ENCODE measurements around the gene HPD.
A peak's percentile ranks its signal among the peaks of the same experiment; 100 is the strongest.

Gene HPD

DNA sequence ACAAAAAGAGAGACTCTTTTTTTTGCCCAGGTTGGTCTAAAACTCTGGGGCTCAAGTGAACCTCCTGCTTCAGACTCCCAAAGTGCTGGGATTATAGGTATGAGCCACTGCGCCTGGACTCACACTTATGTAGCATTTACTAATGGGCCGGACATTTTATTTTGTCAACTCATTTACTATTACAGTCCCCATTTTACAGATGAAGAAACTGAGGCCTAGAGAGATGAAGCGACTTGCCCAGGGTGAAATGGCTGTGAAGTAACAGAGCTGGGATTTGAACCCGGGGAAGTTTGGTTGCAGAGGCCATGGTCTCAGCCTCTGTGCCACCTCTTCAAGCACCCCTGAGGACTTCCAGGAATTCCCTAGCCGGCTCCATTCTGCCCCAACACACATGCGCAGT is 9.4 kb downstream of the HPD start:
- DNase-seq (no peak), ATAC-seq (no peak)
- H3K36me3 Mint-ChIP-seq (ENCODE audit: low read depth) = no peaks in the 10 kb centered on the region
- H3K4me3 Mint-ChIP-seq = no peak overlapping the region
- no peaks in the 10 kb centered on the region for H3K27me3 Mint-ChIP-seq
- no peaks in the 10 kb centered on the region for H3K9me3 Mint-ChIP-seq
- no peak overlapping the region for H3K27ac Mint-ChIP-seq
- no peaks in the 10 kb centered on the region for H3K4me1 Mint-ChIP-seq

DNA sequence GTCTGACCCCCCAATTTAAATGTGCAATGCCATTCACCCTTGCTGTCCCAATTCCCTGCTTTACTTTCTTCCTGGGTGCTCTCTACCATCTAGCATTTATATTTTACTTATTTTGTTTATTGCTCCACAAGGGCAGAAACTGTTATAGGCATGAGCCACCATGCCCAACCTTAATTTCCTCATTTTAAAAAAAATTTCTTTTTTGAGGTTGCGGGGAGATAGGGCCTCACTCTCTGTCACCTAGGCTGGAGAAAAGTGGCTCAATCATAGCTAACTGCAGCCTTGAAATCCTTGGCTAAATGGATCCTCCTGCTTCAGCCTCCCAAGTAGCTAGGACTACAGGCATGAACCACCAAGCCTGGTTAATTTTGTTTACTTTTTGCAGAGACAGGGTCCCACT is 13.0 kb downstream of the HPD start:
- no peaks in the 10 kb centered on the region for H3K27me3 Mint-ChIP-seq
- H3K36me3 Mint-ChIP-seq (ENCODE audit: low read depth) = no peaks in the 10 kb centered on the region
- ATAC-seq (no peak), DNase-seq (no peak)
- H3K4me3 Mint-ChIP-seq = no peak overlapping the region
- H3K27ac Mint-ChIP-seq = no peak overlapping the region
- no peaks in the 10 kb centered on the region for H3K4me1 Mint-ChIP-seq
- H3K9me3 Mint-ChIP-seq = no peaks in the 10 kb centered on the region

DNA sequence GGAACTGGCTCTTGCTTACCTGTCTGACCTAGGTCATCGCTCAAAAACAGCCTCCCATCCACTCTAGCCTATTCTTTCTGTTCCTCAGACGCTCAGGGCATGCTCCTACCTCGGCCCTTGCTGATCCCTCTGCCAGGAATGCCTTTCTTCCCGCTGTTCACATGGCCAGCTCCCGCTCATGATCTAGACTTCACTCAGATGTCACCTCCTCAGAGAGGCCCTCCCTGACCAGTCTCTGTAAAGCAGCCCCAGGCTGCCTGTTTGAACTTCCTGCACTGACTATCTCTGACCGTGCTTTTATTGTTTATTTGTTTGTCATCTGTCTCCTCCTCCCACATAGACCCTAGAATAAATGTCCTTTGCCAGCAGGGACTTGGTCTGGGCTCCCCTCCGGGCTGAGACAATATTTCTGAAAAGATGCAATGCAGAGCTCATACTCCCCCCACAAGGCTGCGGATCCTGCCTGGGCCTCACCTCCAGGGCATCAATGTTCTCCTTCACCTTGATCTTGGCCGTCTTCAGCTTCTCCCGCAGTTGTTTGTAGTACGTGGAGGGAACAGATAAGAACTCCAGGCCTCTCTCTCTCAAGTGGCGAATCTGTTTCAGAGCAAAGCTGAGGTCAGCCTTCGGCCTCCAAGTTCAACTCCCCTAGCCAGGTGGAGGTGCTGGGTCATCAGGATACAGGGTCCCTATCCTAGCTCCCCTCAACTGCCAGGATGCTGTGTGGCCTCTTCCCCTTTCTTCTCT is 15.2 kb downstream of the HPD start:
- no peak overlapping the region for H3K4me3 Mint-ChIP-seq
- ATAC-seq = no peak
- no peak for DNase-seq
- no peak overlapping the region for H3K27ac Mint-ChIP-seq
- no peaks in the 10 kb centered on the region for H3K36me3 Mint-ChIP-seq (ENCODE audit: low read depth)
- no peaks in the 10 kb centered on the region for H3K9me3 Mint-ChIP-seq
- H3K27me3 Mint-ChIP-seq = no peaks in the 10 kb centered on the region
- H3K4me1 Mint-ChIP-seq = peaks cover 17% of the 10 kb centered on the region

DNA sequence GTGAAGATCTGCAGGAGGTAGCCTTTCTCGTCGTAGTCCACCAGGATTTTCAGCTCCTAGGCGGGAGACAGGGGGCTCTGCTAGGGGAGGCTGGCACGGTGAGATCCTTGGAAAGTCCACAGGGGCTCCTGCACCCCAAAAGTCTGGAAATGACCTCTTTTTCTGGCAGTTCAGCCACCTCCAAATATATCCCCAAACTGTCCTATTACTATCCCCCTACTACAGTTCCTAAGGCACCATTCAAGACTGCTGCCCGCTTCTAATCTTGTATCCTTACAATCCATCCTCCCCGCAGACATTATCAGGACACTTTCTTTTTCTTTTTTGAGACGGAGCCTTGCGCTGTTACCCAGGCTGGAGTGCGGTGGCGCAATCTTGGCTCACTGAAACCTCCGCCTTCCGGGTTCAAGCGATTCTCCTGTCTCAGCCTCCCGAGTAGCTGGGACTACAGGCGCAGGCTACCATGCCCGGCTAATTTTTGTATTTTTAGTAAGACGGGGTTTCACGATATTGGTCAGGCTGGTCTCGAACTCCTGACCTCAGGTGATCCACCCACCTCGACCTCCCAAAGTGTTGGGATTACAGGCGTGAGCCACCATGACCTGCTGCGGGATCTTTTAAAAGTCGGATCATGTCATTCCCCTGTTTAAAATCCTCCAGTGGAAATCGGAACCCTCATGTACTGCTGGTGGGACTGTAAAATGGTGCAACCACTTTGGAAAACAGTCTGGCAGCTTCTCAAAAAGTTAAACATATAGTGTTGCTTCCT is 18.5 kb downstream of the HPD start:
- H3K36me3 Mint-ChIP-seq (ENCODE audit: low read depth) = no peaks in the 10 kb centered on the region
- peaks cover 17% of the 10 kb centered on the region for H3K4me1 Mint-ChIP-seq
- DNase-seq (no peak), ATAC-seq (no peak)
- peak overlapping the region; percentile 98 for H3K4me3 Mint-ChIP-seq
- H3K9me3 Mint-ChIP-seq = no peaks in the 10 kb centered on the region
- no peaks in the 10 kb centered on the region for H3K27me3 Mint-ChIP-seq
- peak overlapping the region; percentile 92 for H3K27ac Mint-ChIP-seq

DNA sequence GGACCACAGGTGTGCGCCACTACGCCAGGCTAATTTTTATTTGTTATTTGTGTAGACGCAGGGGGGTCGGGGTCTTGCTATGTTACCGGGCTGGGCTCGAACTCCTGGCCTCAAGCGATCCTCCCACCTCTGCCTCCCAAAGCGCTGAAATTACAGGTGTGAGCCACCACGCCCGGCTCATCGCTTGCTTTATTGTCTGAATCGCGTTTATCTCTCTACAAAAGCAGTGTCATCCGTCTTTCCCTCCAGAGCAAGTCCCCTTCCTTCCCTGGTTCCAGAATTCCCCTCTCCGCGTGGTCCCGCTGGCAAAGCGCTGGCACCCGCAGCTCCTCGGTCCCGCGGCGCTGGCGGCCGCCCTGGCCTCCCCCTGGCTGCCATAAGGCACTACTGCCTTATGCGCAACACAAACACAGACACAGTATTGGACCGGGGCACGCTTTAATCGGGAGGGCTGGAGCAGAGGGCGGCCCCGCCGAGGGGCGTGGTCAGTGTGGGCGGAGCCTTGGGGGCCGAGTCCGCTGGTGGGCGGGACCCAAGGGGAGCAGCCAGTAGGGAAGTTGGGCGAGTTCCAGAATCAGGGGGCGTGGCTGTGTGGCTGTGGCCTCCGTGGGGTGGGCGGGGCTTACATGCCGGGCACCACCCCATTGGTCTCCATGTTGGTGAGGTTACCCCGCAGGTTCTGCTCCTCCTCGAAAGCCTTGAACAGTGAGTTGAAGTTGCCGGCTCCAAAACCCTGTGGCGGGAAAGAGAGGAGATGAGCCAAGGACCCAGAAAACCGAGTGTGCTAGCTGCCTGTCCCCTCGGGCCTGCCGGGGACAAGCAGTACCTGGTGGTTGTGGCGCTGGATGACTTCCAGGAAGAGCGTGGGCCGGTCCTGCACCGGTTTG is 19.3 kb downstream of the HPD start:
- no peaks in the 10 kb centered on the region for H3K36me3 Mint-ChIP-seq (ENCODE audit: low read depth)
- H3K9me3 Mint-ChIP-seq = no peaks in the 10 kb centered on the region
- DNase-seq (peak; percentile 100), ATAC-seq (peak; percentile 98)
- peak overlapping the region; percentile 98 for H3K4me3 Mint-ChIP-seq
- H3K4me1 Mint-ChIP-seq = peaks cover 17% of the 10 kb centered on the region
- H3K27me3 Mint-ChIP-seq = no peaks in the 10 kb centered on the region
- peak overlapping the region; percentile 92 for H3K27ac Mint-ChIP-seq

DNA sequence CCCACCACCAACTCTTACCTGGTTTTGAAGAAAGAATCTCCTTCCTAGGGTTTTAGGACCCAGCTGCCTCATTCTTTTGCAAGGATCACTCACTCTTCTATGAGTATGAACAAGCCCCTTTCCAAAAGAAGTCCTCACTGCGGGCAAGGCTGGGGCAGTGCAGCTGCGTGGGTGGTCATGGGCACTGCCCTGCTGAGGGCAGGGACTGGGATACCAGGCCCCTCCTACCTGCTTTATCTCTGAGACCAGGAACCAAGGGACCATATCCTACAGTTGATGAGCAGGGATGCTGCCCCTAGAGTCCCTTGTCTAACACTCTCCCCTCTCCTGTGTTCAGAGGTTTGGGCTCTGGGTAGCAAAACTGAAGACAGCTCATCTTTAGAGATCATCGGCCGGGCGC is 20.5 kb downstream of the HPD start:
- H3K4me3 Mint-ChIP-seq = no peak overlapping the region

DNA sequence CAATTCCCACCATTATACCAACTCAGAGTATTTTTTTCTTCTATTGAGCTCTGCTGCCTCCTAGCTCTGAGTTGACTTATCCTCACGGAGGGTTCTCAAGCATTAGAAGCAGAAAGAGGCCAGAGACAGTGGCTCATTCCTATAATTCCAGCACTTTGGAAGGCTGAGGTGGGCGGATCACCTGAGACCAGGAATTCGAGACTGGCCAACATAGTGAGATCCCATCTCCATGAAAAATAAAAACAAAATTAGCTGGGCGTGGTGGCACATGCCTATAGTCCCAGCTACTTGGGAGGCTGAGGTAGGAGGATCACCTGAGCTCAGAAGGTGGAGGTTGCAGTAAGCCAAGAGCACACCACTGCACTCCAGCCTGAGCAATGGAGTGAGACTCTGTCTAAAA is 21.0 kb downstream of the HPD start:
- Mint-ChIP-seq H3K9me3 (no peaks in the 10 kb centered on the region), H3K36me3 (ENCODE audit: low read depth) (no peaks in the 10 kb centered on the region), H3K4me1 (peaks cover 20% of the 10 kb centered on the region), H3K27me3 (no peaks in the 10 kb centered on the region), H3K4me3 (no peak overlapping the region), H3K27ac (no peak overlapping the region)
- ATAC-seq (no peak), DNase-seq (no peak)

More for the DNA sequence above, 20.5 kb downstream of the HPD start:
- Mint-ChIP-seq H3K36me3 (ENCODE audit: low read depth) (no peaks in the 10 kb centered on the region), H3K4me1 (peaks cover 17% of the 10 kb centered on the region), H3K27me3 (no peaks in the 10 kb centered on the region), H3K9me3 (no peaks in the 10 kb centered on the region), H3K27ac (no peak overlapping the region)
- no peak for ATAC-seq
- no peak for DNase-seq

DNA sequence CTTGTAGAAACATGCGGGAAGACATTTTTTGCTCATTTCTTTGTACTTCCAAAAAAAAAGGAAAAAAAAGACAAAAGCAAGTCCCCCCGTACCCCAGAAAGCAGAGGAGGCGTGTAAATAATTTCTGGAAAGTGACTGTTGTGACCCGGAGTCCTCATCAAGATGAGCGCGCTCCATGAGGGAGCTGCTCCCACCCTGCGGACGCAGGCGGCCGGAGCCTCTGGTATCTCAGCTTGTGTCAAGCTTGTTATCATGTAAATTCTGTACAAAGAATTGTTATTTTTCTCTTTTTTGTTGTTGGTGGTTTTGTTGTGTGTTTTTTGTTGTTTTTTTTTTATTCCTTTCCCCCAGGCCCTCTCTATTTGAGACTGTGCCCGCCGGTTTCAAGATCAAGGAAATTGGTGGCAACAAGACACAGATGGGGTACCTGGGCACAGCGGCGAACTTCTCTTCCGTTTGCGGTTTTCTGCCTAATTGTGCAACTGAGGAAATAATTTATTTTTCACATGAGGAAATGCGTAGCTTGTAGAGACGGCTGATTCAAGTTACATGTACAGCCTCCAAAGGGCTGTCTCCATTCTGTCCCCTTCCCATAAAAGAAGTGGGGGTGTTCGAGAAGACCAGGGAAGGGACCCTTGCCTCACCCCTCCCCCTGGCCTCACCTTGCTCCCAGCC is 27.0 kb downstream of the HPD start:
- H3K27me3 Mint-ChIP-seq = no peaks in the 10 kb centered on the region
- DNase-seq (no peak), ATAC-seq (no peak)
- H3K4me3 Mint-ChIP-seq = no peak overlapping the region
- peaks cover 4% of the 10 kb centered on the region for H3K4me1 Mint-ChIP-seq
- peaks cover 20% of the 10 kb centered on the region for H3K36me3 Mint-ChIP-seq (ENCODE audit: low read depth)
- H3K27ac Mint-ChIP-seq = peak overlapping the region; percentile 27
- no peaks in the 10 kb centered on the region for H3K9me3 Mint-ChIP-seq

DNA sequence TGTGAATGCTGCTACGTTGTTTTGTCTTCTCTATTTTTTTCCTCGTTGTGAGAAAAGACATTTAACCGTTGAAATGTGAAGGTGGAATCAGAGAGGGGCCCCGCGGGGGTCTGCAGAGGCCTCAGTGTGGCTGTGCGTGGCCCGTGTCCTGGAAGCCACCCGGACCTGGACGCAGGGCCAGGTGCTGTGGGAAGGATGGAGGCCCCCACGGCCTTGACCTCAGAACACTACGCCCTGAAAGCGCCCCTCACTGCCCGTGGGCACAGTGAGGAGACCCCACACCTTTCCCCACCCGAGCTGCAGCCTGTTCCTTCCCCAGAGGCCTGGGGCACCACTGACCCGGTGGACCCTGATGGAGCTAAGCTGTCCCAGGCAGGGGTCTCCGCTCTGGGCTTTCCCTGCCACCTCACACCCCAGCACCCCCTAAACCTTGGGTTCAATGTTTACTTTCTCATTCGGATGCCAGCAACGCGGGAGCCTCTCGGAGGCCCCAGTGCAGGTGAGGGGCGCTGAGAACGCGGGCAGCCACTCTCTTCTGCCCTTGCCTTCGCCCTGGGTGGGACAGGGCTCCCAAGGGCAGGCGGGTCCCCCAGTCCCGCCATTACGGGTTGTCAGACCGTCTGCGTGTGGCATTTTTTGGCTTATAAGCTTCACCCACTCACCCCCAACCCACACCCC is 27.9 kb downstream of the HPD start:
- no peak for DNase-seq
- Mint-ChIP-seq H3K27ac (no peak overlapping the region), H3K36me3 (ENCODE audit: low read depth) (peaks cover 26% of the 10 kb centered on the region), H3K9me3 (no peaks in the 10 kb centered on the region), H3K4me3 (no peak overlapping the region), H3K4me1 (peaks cover 6% of the 10 kb centered on the region), H3K27me3 (no peaks in the 10 kb centered on the region)
- no peak for ATAC-seq

DNA sequence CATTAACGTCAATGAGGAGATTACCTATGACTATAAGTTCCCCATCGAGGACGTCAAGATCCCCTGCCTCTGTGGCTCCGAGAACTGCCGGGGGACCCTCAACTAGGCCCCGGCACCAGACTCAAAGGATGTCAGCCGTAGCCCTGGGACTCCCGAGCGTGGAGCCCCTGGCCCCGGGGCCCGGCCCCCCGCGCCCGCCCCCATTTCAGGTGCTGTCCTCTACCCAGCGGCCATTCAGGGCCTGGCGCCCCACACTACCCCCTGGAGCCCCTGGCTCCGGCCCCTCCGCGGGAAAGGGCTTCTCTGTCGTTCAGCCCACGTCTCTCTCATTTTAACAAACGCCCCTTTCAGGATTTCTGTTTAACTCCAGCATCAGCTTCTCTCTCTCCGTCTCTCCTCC is 28.5 kb downstream of the HPD start:
- ATAC-seq = no peak
- Mint-ChIP-seq H3K27ac (no peak overlapping the region), H3K27me3 (no peaks in the 10 kb centered on the region), H3K4me3 (no peak overlapping the region), H3K9me3 (no peaks in the 10 kb centered on the region), H3K4me1 (peaks cover 6% of the 10 kb centered on the region), H3K36me3 (ENCODE audit: low read depth) (peaks cover 27% of the 10 kb centered on the region)
- no peak for DNase-seq

DNA sequence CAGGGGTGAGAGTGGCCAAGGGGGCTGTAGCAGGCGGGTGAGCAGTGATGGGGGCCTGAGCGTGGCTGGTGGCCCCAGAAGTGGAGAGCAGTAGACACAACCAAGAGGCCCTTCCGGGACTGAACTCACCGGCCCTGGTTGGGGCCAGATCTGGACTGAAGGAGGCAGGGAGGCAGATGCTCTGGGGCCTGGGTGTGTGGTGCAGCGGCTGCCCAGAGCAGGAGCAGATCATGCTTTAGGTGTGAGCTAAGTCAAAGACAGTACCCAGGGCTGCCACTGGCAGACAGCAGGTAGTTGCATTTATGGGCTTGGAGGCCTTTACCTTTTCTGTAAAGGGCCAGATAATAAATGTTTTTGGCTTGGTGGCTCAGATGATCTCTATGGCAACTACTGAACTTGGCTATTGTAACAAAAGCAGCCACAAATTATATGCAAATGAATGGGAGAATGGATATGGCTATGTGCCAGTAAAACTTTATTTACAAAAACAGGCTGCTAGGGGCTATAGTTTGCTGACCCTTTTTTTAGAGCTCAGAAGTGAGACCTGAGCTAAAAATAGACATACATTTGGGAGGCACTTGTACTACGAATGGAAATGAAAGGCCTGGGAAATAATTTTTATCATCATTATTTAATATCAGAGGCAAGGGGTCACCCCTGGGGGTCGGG is 29.3 kb downstream of the HPD start:
- no peak overlapping the region for H3K4me3 Mint-ChIP-seq
- H3K36me3 Mint-ChIP-seq (ENCODE audit: low read depth) = peaks cover 32% of the 10 kb centered on the region

DNA sequence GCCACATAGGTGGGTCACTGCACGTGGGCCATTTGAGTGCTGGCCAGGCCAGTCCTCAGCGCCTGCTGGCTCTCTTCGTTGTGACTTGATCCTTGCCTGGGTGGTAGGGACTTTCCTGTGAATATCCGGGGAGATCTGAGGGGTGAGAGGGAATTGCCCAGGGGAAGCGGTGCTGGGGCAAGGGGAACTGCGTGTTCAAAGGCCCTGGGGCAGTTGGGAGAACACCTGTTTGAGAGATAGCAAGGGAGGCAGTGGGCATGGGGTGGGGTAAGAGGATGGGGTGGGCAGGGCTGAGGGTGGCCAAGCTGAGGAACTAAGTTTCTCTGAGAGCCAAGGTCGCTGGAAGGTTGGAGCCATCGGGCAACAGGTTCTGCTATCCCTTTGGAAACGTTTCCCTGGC is 29.8 kb downstream of the HPD start:
- no peaks in the 10 kb centered on the region for H3K27me3 Mint-ChIP-seq
- H3K9me3 Mint-ChIP-seq = no peaks in the 10 kb centered on the region
- no peak for DNase-seq
- H3K4me3 Mint-ChIP-seq = no peak overlapping the region
- peak overlapping the region; percentile 52 for H3K27ac Mint-ChIP-seq
- peaks cover 32% of the 10 kb centered on the region for H3K36me3 Mint-ChIP-seq (ENCODE audit: low read depth)
- peaks cover 6% of the 10 kb centered on the region for H3K4me1 Mint-ChIP-seq
- no peak for ATAC-seq

More for the DNA sequence above, 29.3 kb downstream of the HPD start:
- no peak for ATAC-seq
- H3K27me3 Mint-ChIP-seq = no peaks in the 10 kb centered on the region
- no peak for DNase-seq
- peak overlapping the region; percentile 52 for H3K27ac Mint-ChIP-seq
- no peaks in the 10 kb centered on the region for H3K9me3 Mint-ChIP-seq
- H3K4me1 Mint-ChIP-seq = peaks cover 6% of the 10 kb centered on the region

DNA sequence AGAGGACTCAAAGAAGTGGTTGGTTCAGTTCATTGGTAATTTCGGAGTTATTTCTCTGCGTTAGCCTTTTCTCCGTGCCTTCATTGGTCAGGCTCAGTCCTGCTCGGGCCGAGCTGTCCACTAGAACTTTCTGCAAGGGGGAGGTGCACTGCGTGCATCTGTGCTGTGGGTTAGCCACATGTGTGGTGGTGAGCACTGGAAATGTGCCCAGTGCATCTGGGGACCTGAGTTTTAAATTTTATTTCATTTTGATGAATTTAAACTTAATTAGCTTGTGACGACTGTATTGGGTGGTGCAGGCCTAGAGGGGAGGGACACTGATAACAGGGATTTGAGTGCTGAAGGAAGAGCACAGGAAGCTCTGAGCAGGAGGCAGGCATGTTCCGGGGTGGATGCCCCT is 30.4 kb downstream of the HPD start:
- H3K36me3 Mint-ChIP-seq (ENCODE audit: low read depth) = peaks cover 37% of the 10 kb centered on the region
- H3K4me1 Mint-ChIP-seq = peaks cover 6% of the 10 kb centered on the region
- ATAC-seq (no peak), DNase-seq (no peak)
- H3K9me3 Mint-ChIP-seq = no peaks in the 10 kb centered on the region
- no peak overlapping the region for H3K4me3 Mint-ChIP-seq
- H3K27me3 Mint-ChIP-seq = no peaks in the 10 kb centered on the region
- H3K27ac Mint-ChIP-seq = no peak overlapping the region
